ENCODE results near the gene MKNK1. TPM values are rescaled to one million over a fixed set of nuclear protein-coding genes. Genes with fewer than 3 reads are reported as not detected.

MKNK1 gene
- total RNA-seq, 1 donor from 2014 or later: 25.1 TPM

DNA sequence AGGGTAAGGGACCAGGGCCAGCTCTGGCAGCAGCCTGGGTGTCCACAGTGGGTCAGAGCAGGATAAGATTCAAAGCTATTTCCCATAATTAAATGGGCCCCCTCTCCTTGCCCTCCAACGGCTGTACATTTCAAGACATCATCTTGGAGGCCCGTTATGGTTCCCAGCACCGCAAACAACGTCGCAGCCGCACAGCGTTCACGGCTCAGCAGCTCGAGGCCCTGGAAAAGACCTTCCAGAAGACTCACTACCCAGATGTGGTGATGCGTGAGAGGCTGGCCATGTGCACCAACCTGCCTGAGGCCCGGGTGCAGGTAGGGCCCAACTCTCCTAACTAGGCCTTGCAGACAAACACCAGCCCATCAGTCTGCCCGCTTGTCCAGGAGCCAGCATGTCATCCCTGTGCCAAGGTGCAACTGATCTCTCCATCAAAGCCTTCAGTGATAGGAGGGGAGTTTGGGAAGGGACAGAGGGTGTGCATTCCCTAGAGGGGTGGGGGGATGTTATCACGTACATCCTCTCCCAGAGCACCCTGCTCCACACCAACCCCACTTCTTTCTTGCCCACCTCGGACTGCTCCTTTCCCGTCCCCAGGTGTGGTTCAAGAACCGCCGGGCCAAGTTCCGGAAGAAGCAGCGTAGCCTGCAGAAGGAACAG is 93.6 kb downstream of the MKNK1 start:
- TF ChIP-seq CTCF (IDR thresholded peaks at IDR 0.05): no peak
- Mint-ChIP-seq H3K36me3 (ENCODE audit: low read depth) (no peaks in the 10 kb centered on the region), H3K9me3 (ENCODE audit: low read depth) (no peaks in the 10 kb centered on the region), H3K27me3 (ENCODE audit: low read depth) (peaks cover 9% of the 10 kb centered on the region), H3K4me1 (ENCODE audit: low read depth) (peaks cover 3% of the 10 kb centered on the region), H3K27ac (ENCODE audit: unreplicated experiment) (no peak overlapping the region), H3K4me3 (ENCODE audit: unreplicated experiment) (no peak overlapping the region)
- DNase-seq (ENCODE audit: low spot score): no peak

DNA sequence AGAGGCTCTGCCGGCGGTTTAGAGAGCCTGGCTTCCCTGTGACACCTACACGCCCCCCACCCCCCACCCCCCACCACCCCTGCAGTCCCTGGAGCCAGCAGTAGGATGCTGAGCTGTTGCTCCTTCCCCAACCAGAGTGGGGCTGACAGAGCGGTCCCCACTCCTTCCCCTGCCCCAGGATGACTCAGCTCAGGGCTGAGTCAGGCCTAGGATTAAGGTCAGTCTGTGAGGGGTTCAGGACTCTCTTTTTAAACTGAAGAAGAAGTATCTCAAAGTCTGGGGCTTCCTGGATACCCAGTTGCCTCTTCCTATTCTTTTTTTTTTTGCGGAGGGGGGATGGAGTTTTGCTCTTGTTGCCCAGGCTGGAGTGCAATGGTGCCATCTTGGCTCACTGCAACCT is 95.3 kb downstream of the MKNK1 start:
- Mint-ChIP-seq H3K4me1 (ENCODE audit: low read depth) (peaks cover 3% of the 10 kb centered on the region), H3K27me3 (ENCODE audit: low read depth) (peaks cover 8% of the 10 kb centered on the region), H3K36me3 (ENCODE audit: low read depth) (no peaks in the 10 kb centered on the region), H3K9me3 (ENCODE audit: low read depth) (no peaks in the 10 kb centered on the region), H3K4me3 (ENCODE audit: unreplicated experiment) (no peak overlapping the region), H3K27ac (ENCODE audit: unreplicated experiment) (no peak overlapping the region)
- DNase-seq (ENCODE audit: low spot score): no peak
- no peak for TF ChIP-seq CTCF (IDR thresholded peaks at IDR 0.05)

Other genes with a start within 250 kb of the MKNK1 start
- gene FAAH, start 210.0 kb downstream of the MKNK1 start, total RNA-seq: 7.0 to 15.0 TPM (median 14.1 TPM) in 3 replicates
- gene DMBX1, start 114.4 kb downstream of the MKNK1 start, total RNA-seq: not detected in 3 replicates
- gene KNCN, start 52.6 kb downstream of the MKNK1 start, total RNA-seq: not detected in 3 replicates
- gene MOB3C, start 12.5 kb upstream of the MKNK1 start, total RNA-seq: 6.2 to 12.2 TPM (median 6.3 TPM) in 3 replicates
- 22.9 to 33.2 TPM (median 27.7 TPM) in 3 replicates for gene ATPAF1, start 64.1 kb upstream of the MKNK1 start, total RNA-seq
- not detected in 3 replicates for gene TEX38, start 67.6 kb upstream of the MKNK1 start, total RNA-seq
- 49.0 to 69.5 TPM (median 52.2 TPM) in 3 replicates for gene EFCAB14, start 114.8 kb upstream of the MKNK1 start, total RNA-seq
- not detected in 3 replicates for gene CYP4B1, start 194.8 kb upstream of the MKNK1 start, total RNA-seq